IPS DF 6.9 (cell line): Measurements from ENCODE around the gene ADGRF3.
"Not testable (repeated sequence)": the region's sequence is repeated elsewhere in the genome, so short reads cannot be mapped to it uniquely, and the experiment has no call there.

Source experiments
- DNase-seq: peaks from one replicate; pipeline ENCODE4 v3.0.0-alpha.2; 2013; ENCODE audit warnings: low read depth, low spot score
- H3K27ac ChIP-seq: one replicate; pipeline ENCODE4 v1.5.1; 2013; ENCODE audit warnings: low read length, control low read depth
- H3K27me3 ChIP-seq: 2 replicates; pipeline ENCODE4 v1.6.1; 2013; ENCODE audit warnings: mild to moderate bottlenecking, low read length; ENCODE audit not compliant: control insufficient read depth, insufficient read depth
- H3K36me3 ChIP-seq: 2 replicates; pipeline ENCODE4 v1.6.1; 2013; ENCODE audit warnings: low read length; ENCODE audit not compliant: control insufficient read depth, insufficient read depth
- H3K4me1 ChIP-seq: 2 replicates; pipeline ENCODE4 v1.6.1; 2013; ENCODE audit warnings: low read length; ENCODE audit not compliant: control insufficient read depth, insufficient read depth
- H3K4me3 ChIP-seq: 2 replicates; pipeline ENCODE4 v1.5.1; 2013; ENCODE audit warnings: mild to moderate bottlenecking, low read length
- H3K9me3 ChIP-seq: 2 replicates; pipeline ENCODE4 v1.6.1; 2013; ENCODE audit warnings: low read length, inconsistent platforms; ENCODE audit not compliant: control insufficient read depth, insufficient read depth
- WGBS: extraction: QIAGEN DNeasy Blood & Tissue Kit; methylation state at CpG from one replicate; pipeline ENCODE4 v1.1.7; 2013; ENCODE audit warnings: mixed read lengths, missing lambda C conversion rate; ENCODE audit not compliant: insufficient read length, insufficient coverage; 5-methylcytosine and 5-hydroxymethylcytosine counted together

Gene ADGRF3

DNA sequence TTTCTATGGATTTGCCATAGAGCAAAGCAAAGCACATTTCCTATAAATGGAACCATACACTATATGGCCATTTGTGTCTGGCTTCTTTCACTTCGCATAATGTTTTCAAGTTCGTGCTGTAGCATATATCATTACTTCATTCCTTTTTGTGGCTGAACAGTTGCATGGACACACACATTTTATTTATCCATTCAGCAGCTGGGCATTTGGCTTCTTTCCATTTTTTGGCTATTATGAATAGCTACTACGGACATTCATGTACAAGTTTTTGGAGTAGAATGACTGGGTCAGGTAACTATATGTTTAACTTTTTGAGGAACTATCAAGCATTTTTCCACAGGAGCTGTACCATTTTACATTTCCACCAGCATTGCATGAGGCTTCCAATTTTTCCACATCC lies 11.4 kb downstream of the ADGRF3 start:
- Histone ChIP-seq H3K27me3 (no peaks in the 10 kb centered on the region), H3K4me1 (no peaks in the 10 kb centered on the region), H3K4me3 (no peak overlapping the region), H3K27ac (no peak overlapping the region), H3K9me3 (no peaks in the 10 kb centered on the region), H3K36me3 (no peaks in the 10 kb centered on the region)
- no CpG with 5 or more reads among the region's 3 CpGs for WGBS
- DNase-seq, result no peak

DNA sequence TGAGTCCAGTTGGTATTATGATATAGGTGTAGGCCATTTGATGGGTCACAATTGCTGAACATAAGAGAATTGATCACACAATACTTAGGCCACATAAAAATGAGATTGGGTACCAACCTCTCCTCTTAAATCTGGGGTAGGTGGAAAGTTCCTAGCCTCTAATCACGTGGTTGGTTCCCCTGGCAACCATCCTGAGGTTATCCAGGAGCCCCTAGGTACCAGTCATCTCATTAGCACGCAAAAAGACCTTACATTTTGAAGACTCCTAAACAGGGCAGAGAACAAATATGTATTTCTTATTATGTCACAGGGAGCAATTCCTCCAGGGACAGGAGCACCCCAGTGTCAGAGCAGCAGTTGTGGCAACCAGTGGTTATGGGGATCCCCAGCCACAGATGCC lies 13.3 kb downstream of the ADGRF3 start:
- no peaks in the 10 kb centered on the region for H3K4me1 ChIP-seq
- no peaks in the 10 kb centered on the region for H3K27me3 ChIP-seq
- H3K27ac ChIP-seq, result no peak overlapping the region
- DNase-seq, result no peak
- no CpG with 5 or more reads among the region's 2 CpGs for WGBS
- H3K36me3 ChIP-seq, result no peaks in the 10 kb centered on the region
- H3K4me3 ChIP-seq, result no peak overlapping the region
- H3K9me3 ChIP-seq, result no peaks in the 10 kb centered on the region

DNA sequence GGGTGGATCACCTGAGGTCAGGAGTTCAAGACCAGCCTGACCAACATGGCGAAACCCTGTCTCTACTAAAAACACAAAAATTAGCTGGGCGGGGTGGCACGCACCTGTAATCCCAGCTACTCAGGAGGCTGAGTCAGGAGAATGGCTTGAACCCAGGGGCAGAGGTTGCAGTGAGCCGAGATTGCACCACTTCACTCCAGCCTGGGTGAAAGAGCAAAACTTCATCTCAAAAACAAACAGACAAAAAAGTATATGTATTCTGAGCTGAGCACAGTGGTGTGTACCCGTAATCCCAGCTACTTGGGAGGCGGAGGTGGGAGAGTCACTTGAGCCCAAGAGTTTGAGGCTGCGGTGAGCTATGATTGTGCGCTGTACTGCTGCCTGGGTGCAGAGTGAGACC lies 15.3 kb downstream of the ADGRF3 start:
- not testable (repeated sequence) for H3K27me3 ChIP-seq, H3K9me3 ChIP-seq, H3K36me3 ChIP-seq, H3K4me3 ChIP-seq, H3K4me1 ChIP-seq, DNase-seq, H3K27ac ChIP-seq
- WGBS, result no CpG with 5 or more reads among the region's 8 CpGs

DNA sequence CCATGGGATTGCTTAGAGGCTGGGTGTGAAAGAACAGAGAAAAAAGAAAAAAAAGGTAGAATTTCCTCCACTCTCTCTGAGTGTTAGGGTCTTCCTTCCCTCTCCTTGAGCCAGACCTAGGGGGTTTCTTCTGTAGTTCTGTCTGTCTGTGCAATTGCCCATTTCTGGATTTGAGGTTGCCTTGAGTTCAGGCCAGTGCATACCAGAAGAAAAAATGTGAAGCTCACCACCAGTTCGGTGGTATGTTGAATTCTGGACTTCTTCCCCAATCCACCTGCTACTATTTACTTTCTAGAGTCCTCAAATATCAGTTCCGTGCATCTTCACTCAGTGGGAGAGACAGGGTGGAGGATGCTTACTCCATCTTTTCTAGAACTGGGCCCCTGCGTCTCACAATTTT lies 16.0 kb downstream of the ADGRF3 start:
- Histone ChIP-seq H3K4me1 (no peaks in the 10 kb centered on the region), H3K4me3 (no peak overlapping the region), H3K27ac (no peak overlapping the region), H3K27me3 (no peaks in the 10 kb centered on the region), H3K36me3 (no peaks in the 10 kb centered on the region), H3K9me3 (no peaks in the 10 kb centered on the region)
- no peak for DNase-seq
- whole genome bisulfite sequencing, result no CpG with 5 or more reads among the region's 3 CpGs

DNA sequence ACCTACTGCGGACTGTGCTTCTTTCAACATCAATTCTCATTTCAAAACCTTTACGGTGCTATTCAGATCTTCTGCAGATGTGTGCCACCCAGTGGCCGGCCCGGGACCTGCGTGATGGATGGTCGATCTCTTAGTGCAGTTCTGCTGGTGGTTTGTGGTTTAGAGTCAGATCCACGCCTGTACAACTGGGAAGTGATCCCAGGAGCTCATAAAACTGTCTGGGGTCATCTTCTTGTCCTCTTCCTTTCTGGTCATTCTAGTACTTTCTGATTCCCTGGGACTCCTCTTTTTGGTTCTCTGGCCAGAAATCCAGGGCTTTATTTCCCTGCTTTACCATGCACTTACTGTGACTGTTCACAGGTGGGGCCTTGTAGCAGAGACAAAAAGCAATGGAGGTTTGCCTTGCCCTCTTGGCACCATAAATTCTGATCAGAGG lies 16.5 kb downstream of the ADGRF3 start:
- H3K4me1 ChIP-seq, result no peaks in the 10 kb centered on the region
- no peak overlapping the region for H3K27ac ChIP-seq
- no peak overlapping the region for H3K4me3 ChIP-seq
- H3K36me3 ChIP-seq, result no peaks in the 10 kb centered on the region
- H3K27me3 ChIP-seq, result no peaks in the 10 kb centered on the region
- H3K9me3 ChIP-seq, result no peaks in the 10 kb centered on the region
- WGBS, result no CpG with 5 or more reads among the region's 7 CpGs
- DNase-seq, result no peak

DNA sequence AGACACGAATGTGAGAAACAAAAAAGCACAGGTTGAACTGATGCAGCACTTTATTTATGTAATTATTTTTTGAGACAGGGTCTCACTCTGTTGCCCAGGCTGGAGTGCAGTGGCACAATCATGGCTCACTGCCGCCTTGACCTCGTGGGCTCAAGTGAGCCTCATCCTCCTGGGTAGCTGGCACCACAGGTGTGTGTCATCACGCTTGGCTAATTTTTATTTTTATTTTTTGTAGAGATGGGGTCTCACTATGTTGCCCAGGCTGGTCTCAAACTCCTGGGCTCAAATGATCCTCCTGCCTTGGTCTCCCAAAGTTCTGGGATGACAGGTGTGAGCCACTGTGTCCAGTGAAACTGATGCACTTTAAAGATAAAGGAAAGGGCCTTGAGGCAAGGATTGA lies 17.5 kb downstream of the ADGRF3 start:
- H3K27ac ChIP-seq, H3K36me3 ChIP-seq, H3K4me3 ChIP-seq, H3K9me3 ChIP-seq, H3K4me1 ChIP-seq, H3K27me3 ChIP-seq, DNase-seq: not testable (repeated sequence)
- no CpG with 5 or more reads among the region's 4 CpGs for WGBS

DNA sequence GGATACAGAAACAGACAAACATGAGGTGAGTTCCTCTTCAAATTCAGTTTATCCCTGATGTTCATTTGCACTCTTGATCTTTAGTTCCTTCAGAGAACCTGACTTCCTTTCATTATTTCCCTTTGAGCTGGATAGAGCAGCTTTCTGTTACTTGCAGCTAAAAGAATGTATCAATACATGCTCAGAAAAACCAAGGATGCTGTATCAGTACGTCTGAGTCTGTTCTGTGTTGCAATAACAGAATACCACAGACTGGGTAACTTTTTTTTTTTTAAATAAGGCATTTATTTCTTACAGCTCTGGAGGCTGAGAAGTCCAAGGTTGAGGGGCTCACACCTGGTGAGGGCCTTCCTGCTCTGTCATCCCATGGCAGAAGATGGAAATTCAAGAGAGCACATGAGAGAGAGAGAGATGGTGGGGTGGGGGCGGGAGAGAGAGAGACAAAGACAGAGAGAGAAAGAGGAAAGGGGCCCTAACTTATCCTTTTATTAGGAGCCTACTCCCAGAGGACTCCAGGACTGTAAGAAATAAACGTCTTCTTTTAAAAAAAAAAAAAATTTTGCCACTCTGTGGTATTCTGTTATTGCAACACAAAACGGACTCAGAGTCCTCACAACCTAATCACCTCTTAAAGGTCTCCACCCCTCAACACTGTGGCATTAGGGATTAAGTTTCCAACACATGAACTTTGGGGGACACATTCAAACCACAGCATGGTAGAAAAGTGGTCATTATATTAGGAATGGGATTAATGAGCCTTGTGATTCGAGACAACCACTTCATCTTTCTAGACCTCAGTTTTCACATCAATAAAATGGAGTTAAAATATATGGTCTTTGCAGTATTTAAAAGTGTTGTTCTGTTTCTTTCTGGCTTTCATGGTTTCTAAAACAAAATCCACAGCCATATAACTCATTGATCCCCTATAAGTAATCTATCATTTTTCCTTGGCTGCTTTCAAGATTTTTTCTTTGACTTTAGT lies 19.0 kb downstream of the ADGRF3 start:
- no CpG with 5 or more reads among the region's 5 CpGs for WGBS
- H3K27me3 ChIP-seq, result no peaks in the 10 kb centered on the region
- H3K36me3 ChIP-seq, result no peaks in the 10 kb centered on the region
- DNase-seq, result no peak
- no peak overlapping the region for H3K4me3 ChIP-seq
- no peak overlapping the region for H3K27ac ChIP-seq
- no peaks in the 10 kb centered on the region for H3K4me1 ChIP-seq
- H3K9me3 ChIP-seq, result no peaks in the 10 kb centered on the region

DNA sequence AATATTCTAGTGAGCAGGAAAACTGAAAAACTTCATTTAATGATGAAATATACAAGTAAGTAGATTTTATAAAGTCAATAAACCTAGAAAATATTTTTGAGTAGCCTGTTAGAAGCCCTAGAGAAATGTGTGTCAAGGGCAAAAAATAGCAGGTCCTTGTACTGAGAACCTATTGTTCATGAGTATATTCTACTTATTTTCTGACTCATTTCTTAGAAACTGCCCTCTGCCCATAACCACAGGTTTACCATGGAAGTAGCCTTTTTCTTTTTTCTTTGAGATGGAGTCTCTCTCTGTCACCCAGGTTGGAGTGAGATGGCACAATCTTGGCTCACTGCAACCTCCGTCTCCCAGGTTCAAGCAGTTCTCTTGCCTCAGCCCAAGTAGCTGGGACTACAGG lies 20.1 kb downstream of the ADGRF3 start:
- H3K4me1 ChIP-seq, result no peaks in the 10 kb centered on the region
- no CpG with 5 or more reads among the region's 1 CpG for WGBS
- no peaks in the 10 kb centered on the region for H3K9me3 ChIP-seq
- no peak for DNase-seq
- H3K36me3 ChIP-seq, result no peaks in the 10 kb centered on the region
- no peak overlapping the region for H3K4me3 ChIP-seq
- no peak overlapping the region for H3K27ac ChIP-seq
- H3K27me3 ChIP-seq, result no peaks in the 10 kb centered on the region

DNA sequence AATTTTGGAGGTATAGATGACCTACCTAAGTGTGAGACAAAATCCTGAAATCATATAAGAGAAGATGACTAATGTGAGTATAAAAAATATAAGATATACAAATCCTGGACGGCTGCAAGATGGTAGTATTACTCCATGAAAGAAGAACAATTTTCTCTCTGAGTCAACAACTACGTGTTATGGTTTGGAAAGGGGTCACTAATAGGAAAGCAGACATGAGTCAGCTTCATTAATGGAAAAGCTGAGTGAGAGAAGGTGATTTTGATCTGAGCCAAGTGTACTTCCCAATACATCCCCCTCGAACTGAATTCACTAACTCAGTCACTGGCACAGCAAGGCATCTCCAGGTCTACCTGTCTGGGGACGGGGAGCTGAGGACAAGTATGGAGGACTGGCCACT lies 20.7 kb downstream of the ADGRF3 start:
- DNase-seq, result no peak
- no peak overlapping the region for H3K4me3 ChIP-seq
- no peaks in the 10 kb centered on the region for H3K36me3 ChIP-seq
- H3K27me3 ChIP-seq, result no peaks in the 10 kb centered on the region
- no CpG with 5 or more reads among the region's 4 CpGs for WGBS
- no peak overlapping the region for H3K27ac ChIP-seq
- H3K4me1 ChIP-seq, result no peaks in the 10 kb centered on the region
- no peaks in the 10 kb centered on the region for H3K9me3 ChIP-seq

DNA sequence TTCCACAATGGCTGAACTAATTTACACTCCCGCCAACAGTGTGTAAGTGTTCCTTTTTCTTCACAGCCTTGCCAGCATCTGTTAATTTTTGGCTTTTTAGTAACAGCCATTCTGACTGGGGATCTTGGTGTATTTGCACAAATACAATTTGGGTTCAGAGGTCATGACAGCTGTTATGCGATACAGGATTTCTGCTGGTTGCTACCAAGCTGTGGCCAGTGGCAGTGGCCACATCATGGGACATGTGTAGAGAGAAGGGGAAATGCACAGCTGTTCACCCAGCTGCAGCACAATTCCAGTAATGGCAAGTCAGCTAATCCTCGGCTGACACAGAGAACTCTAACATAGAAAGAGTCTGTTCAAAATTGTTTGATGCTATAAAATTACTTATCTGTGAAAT lies 21.7 kb downstream of the ADGRF3 start:
- H3K27ac ChIP-seq, result no peak overlapping the region
- H3K27me3 ChIP-seq, result no peaks in the 10 kb centered on the region
- H3K4me3 ChIP-seq, result no peak overlapping the region
- no peak for DNase-seq
- no peaks in the 10 kb centered on the region for H3K9me3 ChIP-seq
- no peaks in the 10 kb centered on the region for H3K36me3 ChIP-seq
- WGBS, result no CpG with 5 or more reads among the region's 3 CpGs
- no peaks in the 10 kb centered on the region for H3K4me1 ChIP-seq

DNA sequence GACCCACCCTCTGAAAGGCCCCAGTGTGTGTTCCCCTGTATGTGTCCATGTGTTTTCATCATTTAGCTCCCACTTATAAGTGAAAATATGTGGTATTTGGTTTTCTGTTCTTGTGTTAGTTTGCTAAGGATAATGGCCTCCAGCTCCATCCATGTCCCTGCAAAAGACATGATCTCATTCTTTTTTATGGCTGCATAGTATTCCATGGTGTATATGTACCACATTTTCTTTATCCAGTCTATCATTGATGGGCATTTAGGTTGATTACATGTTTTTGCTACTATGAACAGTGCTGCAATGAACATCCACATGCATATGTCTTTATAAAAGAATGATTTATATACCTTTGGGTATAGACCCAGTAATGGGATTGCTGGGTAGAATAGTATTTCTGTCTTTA lies 22.1 kb downstream of the ADGRF3 start:
- H3K27ac ChIP-seq, H3K9me3 ChIP-seq: not testable (repeated sequence)

More for the DNA sequence above, 22.1 kb downstream of the ADGRF3 start:
- H3K36me3 ChIP-seq, H3K27me3 ChIP-seq, H3K4me3 ChIP-seq, H3K4me1 ChIP-seq, DNase-seq: not testable (repeated sequence)
